Activated naive CD4-positive, alpha-beta T cell treated with anti-CD3 and anti-CD28 coated beads, Interleukin-2, amount 50 U/mL, for 24 hours (primary cell): Measurements from ENCODE around the gene AGO3.
A peak's percentile ranks its signal among the peaks of the same experiment; 100 is the strongest.

ENCODE experiments used
- H3K27ac Mint-ChIP-seq: one replicate; pipeline ENCODE4 v1.8.0; 2021; ENCODE audit warnings: mild to moderate bottlenecking, mixed read lengths
- H3K27me3 Mint-ChIP-seq: one replicate; pipeline ENCODE4 v1.8.0; 2021; ENCODE audit warnings: mixed read lengths
- H3K36me3 Mint-ChIP-seq: one replicate; pipeline ENCODE4 v1.8.0; 2021; ENCODE audit warnings: mixed read lengths
- H3K4me1 Mint-ChIP-seq: one replicate; pipeline ENCODE4 v1.8.0; 2021; ENCODE audit warnings: mixed read lengths
- H3K4me3 Mint-ChIP-seq: one replicate; pipeline ENCODE4 v1.8.0; 2021; ENCODE audit warnings: mild to moderate bottlenecking, mixed read lengths
- H3K9me3 Mint-ChIP-seq: one replicate; pipeline ENCODE4 v1.8.0; 2021; ENCODE audit warnings: mixed read lengths

AGO3 gene

GRCh38 chr1:36091698-36092097 is 160.8 kb downstream of the AGO3 start:
- H3K36me3 Mint-ChIP-seq: peaks cover 2% of the 10 kb centered on the region
- no peaks in the 10 kb centered on the region for H3K27me3 Mint-ChIP-seq
- H3K9me3 Mint-ChIP-seq: no peaks in the 10 kb centered on the region
- peak overlapping the region; percentile 26 for H3K4me3 Mint-ChIP-seq
- H3K4me1 Mint-ChIP-seq: peaks cover 30% of the 10 kb centered on the region
- H3K27ac Mint-ChIP-seq: no peak overlapping the region

- no peaks in the 10 kb centered on the region for H3K27me3 Mint-ChIP-seq
These were observed 161.4 kb downstream of the AGO3 start for GRCh38 chr1:36092166-36092797.

GRCh38 chr1:36092798-36093185 is 161.9 kb downstream of the AGO3 start:
- Mint-ChIP-seq H3K27ac (no peak overlapping the region), H3K27me3 (no peaks in the 10 kb centered on the region), H3K9me3 (no peaks in the 10 kb centered on the region), H3K4me3 (no peak overlapping the region), H3K4me1 (peaks cover 26% of the 10 kb centered on the region), H3K36me3 (peaks cover 2% of the 10 kb centered on the region)

More at GRCh38 chr1:36092166-36092797, 161.4 kb downstream of the AGO3 start:
- H3K4me1 Mint-ChIP-seq: peaks cover 26% of the 10 kb centered on the region
- peaks cover 2% of the 10 kb centered on the region for H3K36me3 Mint-ChIP-seq
- H3K9me3 Mint-ChIP-seq: no peaks in the 10 kb centered on the region
- H3K27ac Mint-ChIP-seq: no peak overlapping the region
- H3K4me3 Mint-ChIP-seq: no peak overlapping the region

DNA sequence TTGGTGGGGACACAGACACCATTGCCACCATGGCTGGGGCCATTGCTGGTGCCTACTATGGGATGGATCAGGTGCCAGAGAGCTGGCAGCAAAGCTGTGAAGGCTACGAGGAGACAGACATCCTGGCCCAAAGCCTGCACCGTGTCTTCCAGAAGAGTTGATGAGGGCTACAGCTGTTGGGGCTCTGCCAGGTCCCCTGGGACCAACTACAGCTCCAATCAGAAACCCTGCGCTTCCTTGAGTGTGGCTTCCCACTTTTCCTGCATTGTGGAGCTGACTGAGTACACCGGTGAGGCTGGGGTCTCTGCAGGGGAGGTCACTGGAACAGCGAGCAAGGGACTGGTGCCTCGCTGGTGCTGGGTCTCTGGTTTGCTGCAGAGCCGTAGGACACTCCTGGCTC is 162.3 kb downstream of the AGO3 start:
- peaks cover 26% of the 10 kb centered on the region for H3K4me1 Mint-ChIP-seq
- H3K36me3 Mint-ChIP-seq: peaks cover 2% of the 10 kb centered on the region
- H3K27ac Mint-ChIP-seq: no peak overlapping the region
- no peaks in the 10 kb centered on the region for H3K9me3 Mint-ChIP-seq
- no peaks in the 10 kb centered on the region for H3K27me3 Mint-ChIP-seq
- no peak overlapping the region for H3K4me3 Mint-ChIP-seq

DNA sequence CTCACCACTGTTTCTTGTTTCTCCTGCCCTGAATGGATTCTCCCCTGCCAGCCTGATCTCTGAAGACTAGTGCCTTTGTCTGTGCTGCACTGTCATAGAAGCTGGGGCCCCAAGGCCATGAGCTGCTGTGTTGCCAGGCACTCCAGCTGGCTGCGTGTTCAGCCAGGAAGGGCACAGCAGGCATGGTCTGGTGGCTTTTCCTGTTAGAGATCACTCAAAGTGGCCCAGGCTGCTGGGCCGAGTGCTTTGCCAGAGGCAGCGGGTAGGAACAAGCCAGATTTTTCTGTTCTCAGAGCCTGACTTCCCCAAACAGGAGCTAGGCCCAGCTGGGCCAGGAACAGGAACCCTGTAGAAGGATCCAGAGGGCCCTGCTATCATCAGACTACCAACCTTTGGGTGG is 163.0 kb downstream of the AGO3 start:
- no peaks in the 10 kb centered on the region for H3K27me3 Mint-ChIP-seq
- no peak overlapping the region for H3K4me3 Mint-ChIP-seq
- H3K27ac Mint-ChIP-seq: no peak overlapping the region
- H3K36me3 Mint-ChIP-seq: peaks cover 2% of the 10 kb centered on the region
- H3K4me1 Mint-ChIP-seq: peaks cover 26% of the 10 kb centered on the region
- H3K9me3 Mint-ChIP-seq: no peaks in the 10 kb centered on the region

- no peaks in the 10 kb centered on the region for H3K9me3 Mint-ChIP-seq
- H3K36me3 Mint-ChIP-seq: peaks cover 2% of the 10 kb centered on the region
- H3K4me3 Mint-ChIP-seq: no peak overlapping the region
- no peaks in the 10 kb centered on the region for H3K27me3 Mint-ChIP-seq
- peaks cover 22% of the 10 kb centered on the region for H3K4me1 Mint-ChIP-seq
- H3K27ac Mint-ChIP-seq: no peak overlapping the region
These were observed 163.7 kb downstream of the AGO3 start for GRCh38 chr1:36094621-36095061.

- no peaks in the 10 kb centered on the region for H3K9me3 Mint-ChIP-seq
- peaks cover 16% of the 10 kb centered on the region for H3K4me1 Mint-ChIP-seq
- no peak overlapping the region for H3K27ac Mint-ChIP-seq
- no peak overlapping the region for H3K4me3 Mint-ChIP-seq
- no peaks in the 10 kb centered on the region for H3K27me3 Mint-ChIP-seq
- H3K36me3 Mint-ChIP-seq: peaks cover 2% of the 10 kb centered on the region
These were observed 165.0 kb downstream of the AGO3 start for GRCh38 chr1:36095760-36096405.

DNA sequence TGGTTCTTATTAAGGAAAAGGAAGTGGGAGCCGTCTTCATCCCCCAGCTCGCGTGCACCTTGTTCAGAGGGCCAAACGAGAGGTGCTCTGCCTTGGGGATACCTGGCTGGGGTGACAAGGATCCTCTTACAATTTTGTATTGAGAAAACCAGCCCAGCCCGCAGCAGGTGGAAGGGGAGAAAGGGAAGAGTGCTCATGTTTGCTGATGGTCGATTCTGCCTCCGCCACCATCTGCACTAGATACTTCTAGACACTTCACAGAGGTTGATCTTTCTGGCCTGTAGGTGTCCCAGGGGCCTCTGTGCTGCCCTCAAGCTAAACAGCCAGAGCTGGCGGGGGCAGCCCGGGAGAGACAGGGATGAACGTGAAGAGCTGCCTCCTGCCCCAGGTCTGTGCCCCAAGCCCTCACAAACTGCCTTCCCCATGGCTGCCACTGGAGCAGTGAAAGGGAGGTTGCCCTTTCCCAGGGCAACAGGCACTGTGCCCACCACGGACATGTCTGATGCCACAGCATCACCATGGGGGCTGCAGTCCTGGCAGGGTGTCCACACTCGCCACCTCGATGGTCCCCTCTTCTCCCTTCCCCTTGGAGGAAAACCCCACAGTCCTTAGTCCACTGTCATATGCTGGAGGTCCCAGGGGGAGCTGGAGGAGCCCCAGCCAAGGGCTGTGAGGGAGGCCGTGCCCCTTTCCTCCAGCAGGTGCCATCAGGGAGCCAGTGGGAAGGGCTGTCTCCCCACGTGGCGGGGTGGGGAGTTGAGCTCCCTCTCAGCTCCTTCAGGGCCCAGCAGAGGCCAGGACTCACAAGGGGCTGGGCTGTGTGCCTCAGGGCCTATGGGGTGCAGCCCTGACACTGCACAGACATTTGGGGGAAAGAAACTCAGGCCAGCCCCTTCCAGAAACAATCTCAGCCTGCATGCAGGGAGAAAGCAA is 165.9 kb downstream of the AGO3 start:
- peaks cover 8% of the 10 kb centered on the region for H3K4me1 Mint-ChIP-seq
- no peaks in the 10 kb centered on the region for H3K9me3 Mint-ChIP-seq
- H3K27ac Mint-ChIP-seq: peak overlapping the region; percentile 46
- no peak overlapping the region for H3K4me3 Mint-ChIP-seq
- H3K36me3 Mint-ChIP-seq: peaks cover 2% of the 10 kb centered on the region
- no peaks in the 10 kb centered on the region for H3K27me3 Mint-ChIP-seq

DNA sequence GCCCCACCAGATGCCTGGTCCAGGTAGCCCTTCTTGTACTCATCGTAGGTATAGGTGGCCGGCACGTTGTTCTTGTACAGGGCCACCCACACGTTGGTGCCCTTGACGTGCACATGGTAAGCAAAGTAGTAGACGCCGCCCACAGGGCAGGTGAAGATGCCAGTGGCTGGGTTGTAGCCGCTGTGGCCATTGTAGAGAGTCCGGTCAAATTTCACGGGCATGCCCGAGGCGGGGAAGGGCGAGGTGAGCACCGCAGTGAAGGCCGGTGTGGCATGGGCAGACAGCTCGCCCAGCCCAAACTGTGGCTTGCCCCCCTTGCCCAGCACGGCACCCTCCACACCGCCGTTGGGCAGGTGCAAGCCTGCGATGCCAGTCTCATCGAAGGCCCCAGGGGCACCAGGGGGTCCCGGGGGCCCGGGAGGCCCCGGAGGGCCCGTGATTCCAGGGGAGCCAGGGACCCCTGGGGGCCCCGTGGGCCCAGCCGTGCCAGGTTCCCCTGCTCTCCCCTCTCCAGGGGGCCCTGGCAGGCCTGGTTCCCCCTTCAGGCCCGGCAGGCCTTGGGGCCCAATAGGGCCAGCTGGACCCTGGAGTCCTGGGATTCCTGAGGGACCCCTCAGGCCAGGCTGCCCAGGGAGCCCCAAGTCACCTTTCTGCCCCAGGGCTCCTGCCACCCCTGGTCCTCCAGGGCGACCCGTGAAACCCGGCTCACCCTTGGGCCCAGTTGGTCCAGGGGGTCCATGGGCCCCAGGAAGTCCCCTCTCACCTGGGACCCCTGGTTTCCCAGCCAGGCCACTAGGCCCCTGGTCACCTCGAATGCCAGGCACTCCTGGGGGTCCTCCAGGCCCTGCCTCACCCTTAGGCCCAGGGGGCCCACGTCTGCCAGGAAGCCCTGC is 167.0 kb downstream of the AGO3 start:
- Mint-ChIP-seq H3K9me3 (no peaks in the 10 kb centered on the region), H3K27me3 (no peaks in the 10 kb centered on the region), H3K4me3 (no peak overlapping the region), H3K36me3 (no peaks in the 10 kb centered on the region), H3K27ac (no peak overlapping the region), H3K4me1 (no peaks in the 10 kb centered on the region)

- Mint-ChIP-seq H3K36me3 (no peaks in the 10 kb centered on the region), H3K4me3 (no peak overlapping the region), H3K4me1 (no peaks in the 10 kb centered on the region), H3K27ac (no peak overlapping the region), H3K9me3 (no peaks in the 10 kb centered on the region), H3K27me3 (no peaks in the 10 kb centered on the region)
These were observed 167.9 kb downstream of the AGO3 start for GRCh38 chr1:36098650-36099365.

- no peaks in the 10 kb centered on the region for H3K27me3 Mint-ChIP-seq
- no peaks in the 10 kb centered on the region for H3K4me1 Mint-ChIP-seq
- no peaks in the 10 kb centered on the region for H3K36me3 Mint-ChIP-seq
- no peak overlapping the region for H3K4me3 Mint-ChIP-seq
- no peaks in the 10 kb centered on the region for H3K9me3 Mint-ChIP-seq
- H3K27ac Mint-ChIP-seq: no peak overlapping the region
These were observed 168.9 kb downstream of the AGO3 start for GRCh38 chr1:36099681-36100341.

DNA sequence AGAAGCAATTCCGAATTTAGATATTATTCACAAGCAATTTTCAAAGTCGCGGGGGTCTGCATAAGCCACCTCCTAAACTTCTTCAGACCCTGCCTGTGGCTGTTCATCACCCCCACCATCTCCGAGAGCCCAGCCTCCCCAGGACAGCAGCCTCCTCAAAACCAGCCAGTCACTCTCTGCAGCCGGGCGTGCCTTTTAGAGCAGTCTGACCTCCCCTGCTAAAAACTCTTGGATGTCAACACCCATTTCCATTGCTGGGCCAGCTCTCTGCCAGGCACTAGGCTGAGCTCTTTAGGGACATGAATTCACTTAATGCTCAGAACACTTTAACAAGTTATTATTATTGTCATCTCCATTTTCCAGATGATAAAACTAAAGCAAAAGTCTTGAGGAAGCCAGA is 169.5 kb downstream of the AGO3 start:
- H3K27ac Mint-ChIP-seq: peak overlapping the region; percentile 46
- H3K27me3 Mint-ChIP-seq: no peaks in the 10 kb centered on the region
- H3K4me1 Mint-ChIP-seq: no peaks in the 10 kb centered on the region
- H3K4me3 Mint-ChIP-seq: no peak overlapping the region
- H3K36me3 Mint-ChIP-seq: no peaks in the 10 kb centered on the region
- no peaks in the 10 kb centered on the region for H3K9me3 Mint-ChIP-seq

DNA sequence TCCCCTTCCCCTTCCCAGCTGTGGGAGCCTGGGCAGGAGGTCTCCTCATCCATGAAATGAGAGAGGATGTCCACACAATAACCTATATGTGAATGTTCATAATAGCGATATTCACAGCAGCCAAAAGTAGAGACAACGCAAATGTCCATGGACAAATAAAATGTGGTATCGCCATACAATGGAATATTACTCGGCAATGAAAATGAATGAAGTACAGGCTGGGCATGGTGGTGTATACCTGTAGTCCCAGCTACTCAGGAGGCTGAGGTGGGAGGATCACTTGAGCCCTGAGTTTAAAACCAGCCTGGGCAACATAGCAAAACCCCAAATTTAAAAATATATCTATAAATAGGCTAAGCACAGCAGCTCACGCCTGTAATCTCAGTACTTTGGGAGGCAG is 170.6 kb downstream of the AGO3 start:
- no peaks in the 10 kb centered on the region for H3K4me1 Mint-ChIP-seq
- no peaks in the 10 kb centered on the region for H3K27me3 Mint-ChIP-seq
- no peaks in the 10 kb centered on the region for H3K36me3 Mint-ChIP-seq
- no peak overlapping the region for H3K4me3 Mint-ChIP-seq
- no peak overlapping the region for H3K27ac Mint-ChIP-seq
- no peaks in the 10 kb centered on the region for H3K9me3 Mint-ChIP-seq

- H3K27me3 Mint-ChIP-seq: no peaks in the 10 kb centered on the region
- H3K36me3 Mint-ChIP-seq: no peaks in the 10 kb centered on the region
- peaks cover 26% of the 10 kb centered on the region for H3K4me1 Mint-ChIP-seq
- H3K4me3 Mint-ChIP-seq: no peak overlapping the region
- H3K9me3 Mint-ChIP-seq: no peaks in the 10 kb centered on the region
- no peak overlapping the region for H3K27ac Mint-ChIP-seq
These were observed 175.4 kb downstream of the AGO3 start for GRCh38 chr1:36106269-36106668.
